GM12864 (cell line): ENCODE measurements around the gene SCN4A.

Experiments used
- DNase-seq: peaks from one replicate; pipeline ENCODE4 v3.0.0-alpha.2; 2011; ENCODE audit warnings: low read depth
- H3K4me3 ChIP-seq: 2 replicates; pipeline ENCODE4 v1.5.1; 2011; ENCODE audit warnings: mild to moderate bottlenecking, low read depth, low read length, control low read depth
- TF ChIP-seq, protein P1 (sequence below): IDR thresholded peaks from 2 replicates; pipeline ENCODE4 v1.5.1; 2011; ENCODE audit warnings: low read depth, mild to moderate bottlenecking, moderate library complexity, low read length, control low read depth, inconsistent platforms; ENCODE audit errors: missing control alignments

SCN4A gene

DNA sequence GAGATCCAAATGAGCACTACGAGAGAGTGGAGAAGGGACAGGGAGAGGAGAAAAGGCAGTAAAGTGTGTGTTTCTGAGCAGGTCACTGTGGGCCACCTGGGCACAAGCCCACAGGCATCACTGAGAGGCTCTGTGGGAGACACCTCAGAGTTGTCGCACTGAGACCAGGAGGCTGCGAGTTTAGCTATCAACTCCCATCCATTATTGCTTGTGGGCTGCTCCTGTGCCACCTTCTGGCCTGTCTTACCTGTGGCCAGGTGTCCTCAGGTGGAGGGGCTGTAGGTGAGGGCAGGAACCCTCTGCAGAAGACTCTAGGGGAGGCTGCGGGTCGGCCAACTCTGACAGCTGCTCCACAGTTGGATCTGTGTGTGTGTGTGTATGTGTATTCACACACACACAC, 22.9 kb upstream of the SCN4A start:
- H3K4me3 ChIP-seq = no peak overlapping the region
- TF ChIP-seq, protein P1, sequence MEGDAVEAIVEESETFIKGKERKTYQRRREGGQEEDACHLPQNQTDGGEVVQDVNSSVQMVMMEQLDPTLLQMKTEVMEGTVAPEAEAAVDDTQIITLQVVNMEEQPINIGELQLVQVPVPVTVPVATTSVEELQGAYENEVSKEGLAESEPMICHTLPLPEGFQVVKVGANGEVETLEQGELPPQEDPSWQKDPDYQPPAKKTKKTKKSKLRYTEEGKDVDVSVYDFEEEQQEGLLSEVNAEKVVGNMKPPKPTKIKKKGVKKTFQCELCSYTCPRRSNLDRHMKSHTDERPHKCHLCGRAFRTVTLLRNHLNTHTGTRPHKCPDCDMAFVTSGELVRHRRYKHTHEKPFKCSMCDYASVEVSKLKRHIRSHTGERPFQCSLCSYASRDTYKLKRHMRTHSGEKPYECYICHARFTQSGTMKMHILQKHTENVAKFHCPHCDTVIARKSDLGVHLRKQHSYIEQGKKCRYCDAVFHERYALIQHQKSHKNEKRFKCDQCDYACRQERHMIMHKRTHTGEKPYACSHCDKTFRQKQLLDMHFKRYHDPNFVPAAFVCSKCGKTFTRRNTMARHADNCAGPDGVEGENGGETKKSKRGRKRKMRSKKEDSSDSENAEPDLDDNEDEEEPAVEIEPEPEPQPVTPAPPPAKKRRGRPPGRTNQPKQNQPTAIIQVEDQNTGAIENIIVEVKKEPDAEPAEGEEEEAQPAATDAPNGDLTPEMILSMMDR = no peak
- no peak for DNase-seq

DNA sequence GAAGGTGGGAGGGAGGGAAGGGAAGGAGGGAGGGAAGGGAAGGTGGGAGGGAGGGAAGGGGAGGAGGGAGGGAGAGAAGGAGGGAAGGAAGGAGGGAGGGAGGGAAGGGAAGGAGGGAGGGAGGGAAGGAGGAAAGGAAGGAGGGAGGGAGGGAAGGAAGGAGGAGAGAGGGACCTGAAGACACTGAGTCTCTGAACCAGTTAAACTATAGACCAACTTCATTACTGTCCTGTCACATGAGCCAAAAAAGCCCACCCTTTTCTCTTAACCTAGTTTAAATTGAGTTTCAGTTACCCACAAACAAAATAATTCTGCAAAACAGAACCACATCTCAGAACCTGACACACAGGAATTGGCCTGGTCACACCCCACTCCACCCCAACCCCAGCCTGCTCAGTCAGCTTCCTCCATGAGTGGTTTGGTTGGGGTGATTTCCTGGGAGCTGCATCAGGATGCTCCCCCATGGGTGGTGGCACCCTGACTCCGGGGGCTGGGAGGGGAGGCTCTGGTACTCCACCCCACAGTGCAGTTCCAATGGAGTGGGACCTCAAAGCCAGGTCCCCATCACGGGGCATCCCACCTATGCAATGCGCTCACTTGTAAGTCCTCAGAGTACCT, 20.8 kb upstream of the SCN4A start:
- no peak for DNase-seq
- TF ChIP-seq, protein P1 = no peak
- H3K4me3 ChIP-seq = no peak overlapping the region

DNA sequence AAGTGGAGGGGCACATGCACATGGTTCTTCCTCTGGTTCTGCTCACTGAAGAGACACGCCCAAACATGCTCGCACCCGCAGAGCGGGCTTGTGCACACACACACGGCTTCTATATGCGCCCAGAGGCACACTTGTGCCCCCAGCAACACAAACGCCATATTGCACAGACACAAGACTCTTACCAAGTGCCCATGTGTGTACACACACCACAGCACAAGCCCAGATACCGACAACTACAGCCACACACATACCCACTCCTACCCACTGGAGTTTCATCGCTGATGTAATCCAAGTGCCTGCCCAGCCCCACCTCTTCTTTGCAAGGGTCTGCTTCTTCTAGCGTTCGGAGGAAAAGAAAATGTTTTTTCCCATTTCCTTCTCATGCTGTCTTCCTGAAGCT, 18.9 kb upstream of the SCN4A start:
- DNase-seq = no peak
- TF ChIP-seq, protein P1 = no peak
- H3K4me3 ChIP-seq = no peak overlapping the region

DNA sequence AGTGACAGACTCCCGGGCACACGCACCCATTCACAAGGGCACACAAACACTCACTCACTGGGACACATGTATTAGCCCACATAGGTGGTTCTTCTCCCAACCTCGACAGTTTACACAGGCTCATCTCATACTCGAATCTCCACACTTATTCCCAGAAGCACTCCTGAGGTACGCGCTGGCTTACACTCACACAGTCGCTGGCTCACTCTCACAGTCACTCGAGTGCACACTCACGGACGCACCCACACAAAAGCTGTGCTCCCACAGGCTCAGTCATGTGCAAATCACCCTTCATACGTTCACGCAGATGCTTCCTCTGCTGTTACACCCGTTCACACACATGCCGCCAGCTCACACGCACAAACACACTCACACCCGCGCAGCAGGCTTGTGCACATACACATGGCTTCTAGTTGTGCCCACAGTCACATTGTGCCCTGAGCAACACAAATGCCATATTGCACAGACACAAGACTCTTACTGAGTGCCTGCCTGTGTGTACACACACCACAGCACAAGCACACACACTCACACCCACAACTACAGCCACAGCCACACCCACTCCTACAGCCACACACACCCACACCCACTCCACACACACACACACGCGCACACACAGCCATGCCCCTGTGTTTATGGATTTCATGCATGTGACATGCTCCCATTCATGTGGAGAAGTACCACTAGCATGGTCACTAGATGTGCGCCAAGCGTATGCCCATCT, 17.1 kb upstream of the SCN4A start:
- no peak for DNase-seq
- no peak overlapping the region for H3K4me3 ChIP-seq
- TF ChIP-seq, protein P1 = no peak

DNA sequence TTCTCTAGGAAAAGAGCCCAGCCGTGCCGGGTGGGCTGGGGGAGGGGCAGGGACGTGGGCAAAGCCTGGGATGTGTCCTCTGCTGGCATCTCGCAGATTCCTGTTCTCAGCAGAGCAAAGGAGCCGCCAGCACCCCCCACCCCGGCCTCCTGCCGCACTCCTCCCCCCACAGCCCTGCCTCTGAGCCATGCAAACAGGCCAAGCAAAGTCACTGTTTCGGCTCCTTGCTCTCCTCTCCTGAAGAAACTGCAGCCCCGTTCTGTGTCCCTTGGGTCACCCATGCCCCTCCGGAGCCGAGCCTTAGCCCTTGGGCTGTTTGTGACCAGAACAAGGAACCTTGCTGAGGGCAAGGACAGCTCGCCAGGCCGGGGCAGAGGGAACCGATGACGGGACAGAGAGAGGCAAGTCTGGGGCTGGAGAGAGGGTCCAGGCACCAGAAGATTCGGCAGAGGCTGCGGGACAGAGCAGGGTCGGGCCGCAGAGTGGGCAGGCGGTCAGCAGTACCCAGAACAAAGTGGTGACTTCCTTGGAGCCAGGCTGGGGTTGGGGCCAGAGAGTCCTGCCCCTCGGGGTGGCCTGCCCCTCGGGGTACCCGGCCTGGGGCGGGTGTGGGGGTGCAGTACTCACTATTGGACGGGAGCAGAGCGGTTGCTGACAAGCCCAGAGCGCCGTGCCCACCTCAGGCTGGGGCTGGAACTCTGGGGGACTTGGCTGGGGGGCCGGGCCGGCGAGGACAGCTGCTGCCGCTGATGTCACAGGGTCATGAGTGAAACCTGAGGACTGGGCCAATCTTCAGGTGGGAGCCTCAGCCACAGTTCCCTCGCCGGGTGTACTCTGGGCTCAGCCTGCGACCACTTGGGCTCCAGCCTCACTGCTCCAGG, 16.3 kb upstream of the SCN4A start:
- TF ChIP-seq, protein P1 = no peak
- no peak for DNase-seq
- no peak overlapping the region for H3K4me3 ChIP-seq

DNA sequence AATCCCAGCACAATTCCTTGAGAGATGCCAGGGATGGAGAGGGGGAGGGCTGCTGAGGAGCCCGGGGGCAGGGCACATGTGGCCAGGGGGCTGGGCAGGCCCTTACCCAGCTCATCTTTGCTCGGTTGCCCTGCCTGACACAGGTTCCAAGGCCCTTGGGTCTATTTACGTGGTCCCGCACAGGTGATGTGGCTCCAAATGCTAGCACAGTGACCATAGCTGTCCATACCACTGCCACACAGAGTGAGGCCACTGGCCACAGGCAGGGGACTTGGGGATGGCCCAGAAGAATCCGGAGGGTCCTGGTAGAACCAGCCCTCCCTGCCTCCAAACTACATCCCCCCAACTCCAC, 15.4 kb upstream of the SCN4A start:
- no peak overlapping the region for H3K4me3 ChIP-seq
- no peak for DNase-seq
- TF ChIP-seq, protein P1 = no peak
